IMR-90 (cell line): ENCODE data around the gene LMO1. TPM values are rescaled to one million over a fixed set of nuclear protein-coding genes. Genes with fewer than 3 reads are reported as not detected.

Experiments
- ATAC-seq: fragments of 200-7000 bp; cut with Tn5 transposase; 2 replicates; pipeline ENCODE4 v1.9.1; 2020; ENCODE audit warnings: low read depth, mild to moderate bottlenecking, moderate library complexity
- BruUV-seq: library from RNA; stranded (reverse); fragments of 400-500 nt; replicated peaks from 2 replicates; lab custom pipeline; 2021; lab: Mats Ljungman, UMichigan
- CTCF ChIA-PET: fragments of 300-600 bp; formaldehyde crosslinking; extraction: SDS; loops from one replicate; lab custom pipeline; 2021; ENCODE audit warnings: antibody characterized with exemption; lab: Yijun Ruan, JAX
- POLR2A ChIA-PET: fragments of 300-600 bp; sonication (Branson Sonifier 250); formaldehyde crosslinking; loops from one replicate; lab custom pipeline; 2022; ENCODE audit warnings: antibody characterized with exemption; ENCODE audit not compliant: unreplicated experiment; lab: Charles Lee
- DNase-seq: peaks from one replicate; pipeline ENCODE4 v3.0.0; 2013
- H2AFZ ChIP-seq: replicated peaks from 2 replicates; pipeline ENCODE3; 2013; ENCODE audit warnings: low read length, mild to moderate bottlenecking; ENCODE audit not compliant: poor library complexity
- H2AK5ac ChIP-seq: 2 replicates; pipeline ENCODE4 v1.6.1; 2013; ENCODE audit warnings: low read depth, low read length, inconsistent platforms
- H2AK9ac ChIP-seq: replicated peaks from 2 replicates; pipeline ENCODE3; 2013; ENCODE audit warnings: mild to moderate bottlenecking, low read depth, low read length, moderate library complexity; ENCODE audit not compliant: poor library complexity
- H2BK120ac ChIP-seq: 2 replicates; pipeline ENCODE4 v1.6.1; 2013; ENCODE audit warnings: low read depth, low read length, inconsistent platforms
- H2BK15ac ChIP-seq: 3 replicates; pipeline ENCODE4 v1.6.1; 2013; ENCODE audit warnings: low read depth, low read length, inconsistent platforms
- H2BK20ac ChIP-seq: 2 replicates; pipeline ENCODE4 v1.6.1; 2013; ENCODE audit warnings: low read depth, mild to moderate bottlenecking, inconsistent platforms, low read length, moderate library complexity
- H2BK5ac ChIP-seq: 2 replicates; pipeline ENCODE4 v1.6.1; 2013; ENCODE audit warnings: mild to moderate bottlenecking, low read depth, low read length, inconsistent platforms; ENCODE audit not compliant: poor library complexity, severe bottlenecking
- H3K14ac ChIP-seq: replicated peaks from 2 replicates; pipeline ENCODE4 v1.6.1; 2013; ENCODE audit warnings: low read depth, low read length, inconsistent platforms
- H3K18ac ChIP-seq: 2 replicates; pipeline ENCODE4 v1.6.1; 2013; ENCODE audit warnings: low read depth, low read length, control low read depth
- H3K23ac ChIP-seq: 2 replicates; pipeline ENCODE4 v1.6.1; 2013; ENCODE audit warnings: low read depth, low read length, inconsistent platforms
- H3K27ac ChIP-seq: 2 replicates; pipeline ENCODE4 v1.5.1; 2013; ENCODE audit warnings: mild to moderate bottlenecking, control low read depth, low read length; ENCODE audit not compliant: insufficient read depth
- H3K27me3 ChIP-seq: 2 replicates; pipeline ENCODE4 v1.6.1; 2013; ENCODE audit warnings: low read length; ENCODE audit not compliant: control insufficient read depth, insufficient read depth
- H3K36me3 ChIP-seq: 2 replicates; pipeline ENCODE4 v1.6.1; 2013; ENCODE audit warnings: low read length, mixed read lengths; ENCODE audit not compliant: control insufficient read depth, insufficient read depth
- H3K4ac ChIP-seq: 2 replicates; pipeline ENCODE4 v1.6.1; 2013; ENCODE audit warnings: low read depth, low read length, inconsistent platforms
- H3K4me1 ChIP-seq: 2 replicates; pipeline ENCODE4 v1.6.1; 2013; ENCODE audit warnings: low read length, mixed read lengths; ENCODE audit not compliant: control insufficient read depth, insufficient read depth
- H3K4me2 ChIP-seq: 2 replicates; pipeline ENCODE4 v1.6.1; 2013; ENCODE audit warnings: low read depth, mild to moderate bottlenecking, control low read depth, low read length, moderate library complexity
- H3K4me3 ChIP-seq: 2 replicates; pipeline ENCODE4 v1.5.1; 2013; ENCODE audit warnings: low read depth, mild to moderate bottlenecking, control low read depth, low read length, moderate library complexity; ENCODE audit not compliant: insufficient read depth
- H3K56ac ChIP-seq: 2 replicates; pipeline ENCODE4 v1.6.1; 2013; ENCODE audit warnings: low read length, inconsistent platforms; ENCODE audit not compliant: insufficient read depth; ENCODE audit errors: extremely low read depth
- H3K79me1 ChIP-seq, 2 experiments: 2 replicates each; pipeline ENCODE4 v1.6.1; 2013; ENCODE audit warnings: low read length in 2 of 2, inconsistent platforms in 1 of 2, low read depth in 1 of 2
- H3K9ac ChIP-seq: 2 replicates; pipeline ENCODE4 v1.6.1; 2013; ENCODE audit warnings: low read depth, low read length, control low read depth
- H3K9me1 ChIP-seq: 2 replicates; pipeline ENCODE4 v1.6.1; 2013; ENCODE audit warnings: low read length, inconsistent platforms; ENCODE audit not compliant: insufficient read depth
- H3K9me3 ChIP-seq: 2 replicates; pipeline ENCODE4 v1.6.1; 2013; ENCODE audit warnings: low read length; ENCODE audit not compliant: control insufficient read depth, insufficient read depth
- H4K20me1 ChIP-seq: 2 replicates; pipeline ENCODE4 v1.6.1; 2013; ENCODE audit warnings: low read length, inconsistent platforms; ENCODE audit not compliant: insufficient read depth
- H4K5ac ChIP-seq: 2 replicates; pipeline ENCODE4 v1.6.1; 2013; ENCODE audit warnings: mild to moderate bottlenecking, low read depth, low read length, control low read depth
- H4K8ac ChIP-seq, 2 experiments: 2 replicates each; pipeline ENCODE4 v1.6.1; 2013; ENCODE audit warnings: low read depth in 2 of 2, low read length in 2 of 2, control low read depth in 1 of 2, inconsistent platforms in 1 of 2
- H4K91ac ChIP-seq: 2 replicates; pipeline ENCODE4 v1.6.1; 2013; ENCODE audit warnings: low read depth, low read length, inconsistent platforms; ENCODE audit not compliant: insufficient read depth
- BHLHE40 ChIP-seq: fragments of 150-350 bp; IDR thresholded peaks from 2 replicates; pipeline ENCODE4 v1.6.1; 2016; ENCODE audit warnings: mild to moderate bottlenecking, low read depth, low read length
- CEBPB ChIP-seq: IDR thresholded peaks from 2 replicates; pipeline ENCODE4 v1.6.1; 2012; ENCODE audit warnings: low read depth, low read length, improper control_type of control experiment
- CHD1 ChIP-seq: IDR thresholded peaks from 2 replicates; pipeline ENCODE4 v1.6.1; 2012; ENCODE audit warnings: low read depth, low read length, improper control_type of control experiment
- ELK1 ChIP-seq: fragments of 150-350 bp; IDR thresholded peaks from 2 replicates; pipeline ENCODE4 v1.6.1; 2016; ENCODE audit warnings: low read depth, mild to moderate bottlenecking, low read length, moderate library complexity, borderline replicate concordance
- FOS ChIP-seq: fragments of 150-350 bp; IDR thresholded peaks from 2 replicates; pipeline ENCODE4 v1.6.1; 2016; ENCODE audit warnings: low read depth, low read length
- POLR2A ChIP-seq: IDR thresholded peaks from 2 replicates; pipeline ENCODE4 v1.6.1; 2012; ENCODE audit warnings: mild to moderate bottlenecking, low read depth, low read length
- RAD21 ChIP-seq: IDR thresholded peaks from 2 replicates; pipeline ENCODE4 v1.6.1; 2012; ENCODE audit warnings: low read length, improper control_type of control experiment
- RCOR1 ChIP-seq: IDR thresholded peaks from 2 replicates; pipeline ENCODE4 v1.6.1; 2012; ENCODE audit warnings: mild to moderate bottlenecking, low read length, improper control_type of control experiment; ENCODE audit not compliant: insufficient replicate concordance
- USF2 ChIP-seq: fragments of 150-350 bp; IDR thresholded peaks from 2 replicates; pipeline ENCODE4 v1.6.1; 2017; ENCODE audit warnings: mild to moderate bottlenecking, antibody characterized with exemption, low read length, low read depth
- WGBS, 2 experiments: methylation state at CpG; one replicate each; pipeline versions ENCODE4 v1.1.5 to v1.1.7; 2013; ENCODE audit warnings: missing lambda C conversion rate in 2 of 2; ENCODE audit not compliant: insufficient read length in 1 of 2; ENCODE audit errors: extremely low coverage in 2 of 2; 5-methylcytosine and 5-hydroxymethylcytosine counted together
- dilution Hi-C: fragments of 300-500 bp; cut with HindIII; formaldehyde crosslinking; loops from one replicate; pipeline ENCODE4 v1.14.3; 2018; ENCODE audit warnings: low sequenced_read_pairs; ENCODE audit not compliant: unreplicated experiment
- in situ Hi-C: fragments of 300-500 bp; cut with MboI; formaldehyde crosslinking; loops from 3 replicates; pipeline ENCODE4 v1.14.3; 2019; ENCODE audit warnings: low sequenced_read_pairs, inconsistent platforms, mixed read lengths
- intact Hi-C: fragments of 100-400 bp; cut with micrococcal nuclease; formaldehyde crosslinking; loops from 2 replicates; pipeline ENCODE4 v1.10.0; 2022
- polyA plus RNA-seq, 3 experiments: library from polyadenylated mRNA; depleted of rRNA; stranded (reverse); fragments of >200 nt; gene quantifications; 2 replicates each; pipeline ENCODE4 v1.2.3, GENCODE V29; 2012; ENCODE audit warnings: low replicate concordance in 1 of 3
- total RNA-seq: library from RNA; depleted of rRNA; stranded (reverse); fragments of >200 nt; gene quantifications from 2 replicates; pipeline ENCODE4 v1.2.3, GENCODE V29; 2012

The LMO1 gene
- total and polyA plus RNA-seq, 2 of the 4 experiments (the other 2 are of a cell fraction) = not detected

GRCh38 chr11:8296038-8296649, 32.5 kb upstream of the LMO1 start:
- H3K9me3 ChIP-seq = no peaks in the 10 kb centered on the region
- no peak overlapping the region for H2AK9ac ChIP-seq
- ATAC-seq = no peak
- ChIA-PET CTCF (no interaction called here), POLR2A (no interaction called here)
- no peak overlapping the region for H3K14ac ChIP-seq
- no peak overlapping the region for H4K5ac ChIP-seq
- peaks cover 18% of the 10 kb centered on the region for H3K27me3 ChIP-seq
- H3K4ac ChIP-seq = no peak overlapping the region
- no peaks in the 10 kb centered on the region; the same call in 1 of the 2 replicates for H4K20me1 ChIP-seq
- H3K56ac ChIP-seq = no peak overlapping the region
- H3K9ac ChIP-seq = no peak overlapping the region
- no peaks in the 10 kb centered on the region for H3K4me1 ChIP-seq
- H2BK20ac ChIP-seq = no peak overlapping the region
- H3K4me2 ChIP-seq = no peak overlapping the region
- H2BK5ac ChIP-seq = no peak overlapping the region
- no peak overlapping the region for H3K4me3 ChIP-seq
- no peak overlapping the region for H2BK15ac ChIP-seq
- in situ Hi-C loops = no loop called here
- H2AK5ac ChIP-seq = no peak overlapping the region
- no peaks in the 10 kb centered on the region for H3K79me1 ChIP-seq
- no peak overlapping the region for H2AFZ ChIP-seq
- no TSS peak for BruUV-seq
- no peak overlapping the region for H3K18ac ChIP-seq
- H3K23ac ChIP-seq = no peak overlapping the region
- H3K27ac ChIP-seq = no peak overlapping the region
- H3K9me1 ChIP-seq = no peaks in the 10 kb centered on the region
- intact Hi-C loops = no loop called here
- H2BK120ac ChIP-seq = no peak overlapping the region
- no peaks in the 10 kb centered on the region for H3K36me3 ChIP-seq
- no peak overlapping the region for H4K8ac ChIP-seq
- no CpG with 5 or more reads among the region's 5 CpGs for WGBS, 2 experiments
- no peak overlapping the region for H4K91ac ChIP-seq
- TF ChIP-seq CHD1 = no peak
- no peak for TF ChIP-seq RAD21
- no peak for TF ChIP-seq ELK1
- no peak for TF ChIP-seq CEBPB
- TF ChIP-seq FOS = no peak
- no peak for TF ChIP-seq RCOR1
- no peak for TF ChIP-seq USF2
- no peak for TF ChIP-seq POLR2A
- TF ChIP-seq BHLHE40 = no peak
- dilution Hi-C loops = no loop called here
- DNase-seq = no peak
